ENCODE data around the gene FLVCR1. TPM values are rescaled to one million over a fixed set of nuclear protein-coding genes. Genes with fewer than 3 reads are reported as not detected.
"Not testable (repeated sequence)": the region's sequence is repeated elsewhere in the genome, so short reads cannot be mapped to it uniquely, and the experiment has no call there.

The FLVCR1 gene
- polyA plus RNA-seq, 3 donors: 21.7 to 27.3 (median 23.8) TPM

GRCh38 chr1:212914110-212914509, 56.0 kb downstream of the FLVCR1 start:
- not testable (repeated sequence) for DNase-seq (ENCODE audit: low read depth in 3 of 3, low spot score in 2 of 3)

- no peak for DNase-seq (ENCODE audit: low read depth in 3 of 3, low spot score in 2 of 3)
Measured at GRCh38 chr1:212914789-212915188, 56.7 kb downstream of the FLVCR1 start.

GRCh38 chr1:212915245-212916091, 57.4 kb downstream of the FLVCR1 start:
- peak in 2 of 3 donors; percentile 45 to 47 for DNase-seq (ENCODE audit: low read depth in 3 of 3, low spot score in 2 of 3)

GRCh38 chr1:212916481-212917133, 58.5 kb downstream of the FLVCR1 start:
- DNase-seq (ENCODE audit: low read depth in 3 of 3, low spot score in 2 of 3): peak in 1 of 3 donors; percentile 41

GRCh38 chr1:212917134-212917485, 59.0 kb downstream of the FLVCR1 start:
- DNase-seq (ENCODE audit: low read depth in 3 of 3, low spot score in 2 of 3): no peak

DNA sequence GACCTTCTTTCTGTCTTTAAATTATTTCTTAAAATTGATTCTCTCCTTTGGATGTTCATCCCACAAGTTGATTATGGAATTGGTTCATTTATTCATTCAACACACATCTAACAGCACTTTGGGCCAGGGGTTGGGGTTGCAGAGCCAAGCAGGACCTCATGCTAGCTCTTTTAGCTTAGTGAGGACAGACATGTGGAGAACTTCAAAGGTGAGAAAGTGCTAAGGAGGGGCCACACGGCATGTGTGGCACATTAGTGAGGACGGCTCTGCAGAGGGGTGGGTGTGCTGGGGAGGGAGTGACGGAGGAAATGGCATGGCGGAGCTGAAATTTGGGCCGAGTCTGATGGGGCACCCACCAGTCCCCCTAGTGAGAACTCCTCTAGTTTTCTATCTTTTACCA, 59.8 kb downstream of the FLVCR1 start:
- DNase-seq (ENCODE audit: low read depth in 3 of 3, low spot score in 2 of 3): no peak

DNA sequence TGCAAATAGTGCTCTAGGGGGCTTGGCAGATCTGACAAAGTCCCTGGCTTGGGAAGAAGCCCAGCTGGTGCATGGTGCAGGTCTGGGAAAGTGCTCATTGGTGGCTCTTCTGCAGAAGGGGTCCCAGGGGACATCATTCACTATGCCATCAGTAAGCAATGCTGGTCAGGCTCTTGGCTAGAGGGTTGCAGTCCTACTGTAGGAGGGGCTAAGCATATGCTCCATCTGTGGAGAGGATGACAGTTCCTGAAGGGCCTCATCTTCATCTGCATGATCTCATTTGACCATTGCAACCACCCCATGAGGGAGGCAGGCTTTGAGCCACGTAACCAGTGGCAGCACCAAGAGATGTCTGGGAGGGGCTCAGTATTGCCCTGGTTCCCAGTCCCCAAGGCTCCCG, 60.7 kb downstream of the FLVCR1 start:
- no peak for DNase-seq (ENCODE audit: low read depth in 3 of 3, low spot score in 2 of 3)

- no peak for DNase-seq (ENCODE audit: low read depth in 3 of 3, low spot score in 2 of 3)
Measured at GRCh38 chr1:212920246-212920645, 62.2 kb downstream of the FLVCR1 start.

GRCh38 chr1:212920896-212921295, 62.8 kb downstream of the FLVCR1 start:
- no peak for DNase-seq (ENCODE audit: low read depth in 3 of 3, low spot score in 2 of 3)

- DNase-seq (ENCODE audit: low read depth in 3 of 3, low spot score in 2 of 3): no peak
Measured at GRCh38 chr1:212922016-212922415, 63.9 kb downstream of the FLVCR1 start.

GRCh38 chr1:212926372-212926771, 68.3 kb downstream of the FLVCR1 start:
- no peak for DNase-seq (ENCODE audit: low read depth in 3 of 3, low spot score in 2 of 3)

DNA sequence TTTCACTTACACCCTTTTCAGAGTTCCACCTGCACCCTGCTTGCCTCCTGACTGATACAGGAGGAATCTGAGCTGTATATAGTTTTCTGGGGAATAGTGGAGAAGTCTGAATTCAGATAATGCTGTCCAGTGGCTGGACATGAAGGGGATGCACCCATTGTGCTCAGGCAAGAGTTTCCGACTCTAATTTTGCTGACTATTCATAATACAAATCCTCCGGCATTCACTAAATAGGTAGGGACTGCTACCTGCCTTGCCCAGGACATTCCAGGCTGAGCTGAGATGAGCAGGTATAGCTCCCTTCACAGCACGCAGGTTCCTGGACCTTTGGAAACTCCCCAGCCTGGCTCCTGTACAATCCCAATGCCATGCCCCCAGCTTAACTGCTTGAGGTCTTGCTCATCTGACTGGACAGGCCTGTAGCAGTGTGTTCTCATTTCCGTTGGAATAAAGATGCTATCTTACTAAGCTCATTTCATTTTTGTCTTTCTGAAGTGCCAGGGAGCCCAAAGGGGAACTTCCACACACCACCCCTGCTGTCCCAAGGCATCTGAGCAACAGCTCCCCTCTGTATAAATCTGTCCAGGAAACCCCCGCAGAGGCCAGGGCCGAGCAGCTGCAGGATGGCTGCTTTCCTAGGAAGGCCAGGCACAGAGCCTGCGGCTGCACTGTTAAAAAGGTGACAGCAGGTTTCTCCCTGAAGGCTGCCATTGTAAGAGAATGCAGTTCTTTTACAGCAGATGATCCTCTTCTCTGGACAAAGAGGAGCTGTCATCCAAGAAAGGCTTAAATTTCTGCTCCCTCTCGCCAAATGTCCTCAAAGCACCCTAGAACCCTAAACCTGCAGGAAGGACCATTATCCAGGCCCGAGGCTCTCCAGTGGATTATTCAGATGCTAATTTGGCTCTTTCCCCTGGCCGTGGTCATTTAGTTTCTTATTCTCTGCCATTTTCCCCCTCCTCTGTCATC, 70.5 kb downstream of the FLVCR1 start:
- DNase-seq (ENCODE audit: low read depth in 3 of 3, low spot score in 2 of 3): no peak

DNA sequence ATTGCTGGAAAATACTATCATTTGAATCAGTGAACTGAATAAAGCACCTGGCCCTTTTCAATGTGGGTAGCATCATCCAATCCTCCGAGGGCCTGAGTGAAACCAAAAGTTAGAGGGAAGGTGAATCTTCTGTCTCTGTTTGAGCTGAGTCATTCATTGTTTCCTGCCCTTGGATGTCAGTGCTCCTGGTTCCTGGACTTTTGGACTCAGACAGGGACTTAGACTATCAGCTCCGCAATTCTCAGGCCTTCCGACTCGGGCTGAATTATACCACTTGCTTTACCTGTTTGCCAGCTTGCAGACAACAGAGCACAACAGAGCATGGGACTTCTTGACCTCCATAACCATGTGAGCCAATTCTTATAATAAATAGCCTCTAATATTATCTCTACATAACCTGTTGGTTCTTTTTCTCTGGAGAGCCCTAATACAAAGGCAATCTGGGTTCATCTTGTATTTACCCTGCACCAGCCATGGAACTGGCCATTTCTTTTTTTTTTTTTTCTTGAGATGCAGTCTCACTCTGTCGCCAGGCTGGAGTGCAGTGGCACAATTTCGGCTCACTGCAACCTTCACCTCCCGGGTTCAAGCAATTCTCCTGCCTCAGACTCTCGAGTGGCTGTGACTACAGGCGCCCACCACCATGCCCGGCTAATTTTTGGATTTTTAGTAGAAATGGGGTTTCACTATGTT, 73.1 kb downstream of the FLVCR1 start:
- no peak for DNase-seq (ENCODE audit: low read depth in 3 of 3, low spot score in 2 of 3)

DNA sequence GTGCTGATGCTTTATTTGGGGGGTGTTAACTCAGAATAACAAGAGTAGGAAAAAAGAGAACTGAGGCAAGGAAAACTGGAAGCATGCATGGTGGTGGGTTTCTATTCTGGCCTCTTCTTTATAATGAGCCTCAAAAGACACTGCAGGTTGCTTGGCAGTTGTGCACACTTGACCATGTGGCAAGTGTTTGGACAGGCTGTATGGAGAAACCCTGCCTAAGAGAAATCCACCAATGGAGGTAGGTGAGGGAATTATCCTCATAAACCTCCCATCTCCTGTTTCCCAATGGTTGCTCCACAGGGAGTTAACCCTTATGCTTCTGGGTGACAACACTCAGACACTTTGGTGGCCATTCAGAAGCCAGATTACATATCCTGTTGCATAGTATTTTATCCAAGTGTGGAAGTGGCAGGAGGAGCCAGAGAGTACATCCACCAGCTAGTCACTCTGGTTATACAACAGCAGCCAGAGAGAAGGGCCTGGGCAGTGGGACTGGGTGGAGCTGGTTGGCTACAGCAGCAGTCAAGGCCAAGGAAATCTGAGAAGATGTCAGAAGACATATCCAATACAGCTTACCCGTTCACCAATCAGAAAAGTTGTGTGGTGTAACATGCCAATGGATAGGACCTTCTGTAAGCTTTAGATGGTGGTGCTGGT, 75.9 kb downstream of the FLVCR1 start:
- no peak for DNase-seq (ENCODE audit: low read depth in 3 of 3, low spot score in 2 of 3)

DNA sequence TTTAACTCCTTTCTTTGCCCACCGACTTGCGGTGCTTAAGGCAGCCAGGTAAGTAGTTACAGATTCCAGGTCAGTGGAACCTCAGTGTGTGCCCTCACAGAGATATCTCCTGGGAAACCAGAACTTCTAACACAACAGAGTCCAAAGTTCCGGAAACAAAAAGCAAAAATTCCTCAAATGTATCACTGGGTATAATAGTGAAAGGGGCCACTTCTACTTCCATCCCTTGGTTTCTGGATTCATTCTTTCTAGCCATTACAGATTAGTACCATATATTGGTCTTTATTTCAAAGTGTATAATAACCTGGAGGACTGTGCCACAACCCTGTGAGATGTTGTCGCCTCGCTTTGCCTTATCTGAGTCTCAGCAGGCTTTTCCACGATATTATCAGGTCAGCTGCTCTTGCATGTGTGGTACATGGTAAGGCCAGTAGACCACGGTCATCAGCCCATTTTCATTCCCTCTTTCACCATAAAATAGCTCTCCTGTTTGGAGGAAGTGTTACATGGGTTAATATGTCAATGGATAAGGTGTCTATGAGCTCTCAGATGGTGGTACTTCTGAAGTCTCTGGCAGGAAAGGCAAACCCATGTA, 77.4 kb downstream of the FLVCR1 start:
- no peak for DNase-seq (ENCODE audit: low read depth in 3 of 3, low spot score in 2 of 3)

DNA sequence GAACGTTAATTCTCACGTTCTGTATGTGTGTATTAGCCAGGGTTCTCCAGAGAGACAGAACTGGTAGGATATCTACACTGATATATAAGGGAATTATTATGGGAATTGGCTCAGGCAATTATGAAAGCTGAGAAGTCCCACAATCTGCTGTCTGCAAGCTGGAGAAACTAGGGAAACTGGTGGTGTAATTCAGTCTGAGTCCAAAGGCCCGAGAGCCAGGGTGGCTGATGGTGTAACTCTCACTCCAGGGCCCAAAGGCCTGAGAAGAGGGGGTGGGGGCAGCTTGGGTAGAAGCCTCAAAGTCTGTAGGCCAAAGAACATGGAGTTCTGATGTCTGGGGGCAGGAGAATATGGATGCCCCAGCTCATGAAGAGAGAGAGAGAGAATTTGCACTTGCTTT, 79.0 kb downstream of the FLVCR1 start:
- no peak for DNase-seq (ENCODE audit: low read depth in 3 of 3, low spot score in 2 of 3)

GRCh38 chr1:212938846-212939245, 80.8 kb downstream of the FLVCR1 start:
- no peak for DNase-seq (ENCODE audit: low read depth in 3 of 3, low spot score in 2 of 3)

DNA sequence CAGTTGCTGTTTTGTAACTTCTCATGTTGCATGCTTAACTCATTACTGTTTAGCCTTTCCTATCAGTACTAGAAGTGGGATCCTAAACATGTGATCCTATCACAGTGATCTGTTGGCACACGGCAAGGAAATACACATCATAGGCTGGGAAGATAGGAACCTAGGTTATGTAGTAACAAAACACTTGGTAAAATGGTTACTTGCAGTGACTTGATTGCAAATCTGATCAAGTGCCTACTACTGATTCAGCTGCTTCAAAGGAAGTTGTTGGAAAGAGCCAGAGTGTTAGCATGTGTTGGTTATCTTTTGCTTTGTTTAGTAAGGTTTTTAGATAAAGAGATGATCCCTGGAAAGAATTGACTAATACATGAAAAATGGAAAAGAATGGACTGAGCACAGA, 83.4 kb downstream of the FLVCR1 start:
- DNase-seq (ENCODE audit: low read depth in 3 of 3, low spot score in 2 of 3): no peak

- DNase-seq (ENCODE audit: low read depth in 3 of 3, low spot score in 2 of 3): no peak
Measured at GRCh38 chr1:212942679-212943392, 84.8 kb downstream of the FLVCR1 start.
